HepG2 (cell line): ENCODE data around the gene ANKRD44. TPM values are rescaled to one million over a fixed set of nuclear protein-coding genes. Genes with fewer than 3 reads are reported as not detected.

Experiments used
- ATAC-seq: fragments of 200-7000 bp; cut with Tn5 transposase; 3 replicates; pipeline ENCODE4 v1.9.1; 2020; ENCODE audit warnings: mild to moderate bottlenecking, moderate library complexity
- BruUV-seq: library from RNA; stranded (reverse); fragments of 400-500 nt; replicated peaks from 2 replicates; lab custom pipeline; 2021; lab: Mats Ljungman, UMichigan
- CTCF ChIA-PET: fragments of 300-600 bp; formaldehyde crosslinking; extraction: SDS; loops from one replicate; lab custom pipeline; 2021; ENCODE audit warnings: low total read pairs, inconsistent platforms, low intra/inter-chr PET ratio; lab: Yijun Ruan, JAX
- POLR2A ChIA-PET: fragments of 350-600 bp; sonication (Branson Sonifier 250); formaldehyde crosslinking; loops from one replicate; lab custom pipeline; 2020; ENCODE audit warnings: antibody characterized with exemption, inconsistent platforms; lab: Yijun Ruan, JAX
- DNase-seq: peaks from one replicate; pipeline ENCODE4 v3.0.0-alpha.2; 2015; ENCODE audit warnings: low spot score
- FAIRE-seq: peaks from 3 replicates; lab custom pipeline; 2011; peaks lifted over from hg19 to GRCh38; lab: Jason Lieb, UNC
- H2AFZ ChIP-seq: one replicate; pipeline ENCODE4 v1.6.1; 2011; ENCODE audit warnings: low read length, inconsistent platforms
- H3K27ac ChIP-seq: fragments of 300-600 bp; 3 replicates; pipeline ENCODE4 v1.8.0; 2011; ENCODE audit warnings: mixed run types, mild to moderate bottlenecking, mixed read lengths, low read length, inconsistent platforms; ENCODE audit not compliant: insufficient read depth; ENCODE audit errors: extremely low read length
- H3K27me3 ChIP-seq, 2 experiments: fragments of 200-600 bp in 1 of 2; 2 replicates in 1 of 2; 3 replicates in 1 of 2; pipeline versions ENCODE4 v1.6.0 to v1.8.0; 2011; ENCODE audit warnings: low read length in 2 of 2, mild to moderate bottlenecking in 2 of 2, moderate library complexity in 2 of 2, inconsistent platforms in 1 of 2; ENCODE audit not compliant: insufficient read depth in 2 of 2, control insufficient read depth in 1 of 2
- H3K36me3 ChIP-seq, 2 experiments: fragments of 200-600 bp in 1 of 2; replicated peaks in 1 of 2; 2 replicates in 1 of 2; 3 replicates in 1 of 2; pipeline versions ENCODE4 v1.5.1 to v1.8.0; 2011; ENCODE audit warnings: low read length in 2 of 2, inconsistent platforms in 1 of 2; ENCODE audit not compliant: insufficient read depth in 2 of 2, control insufficient read depth in 1 of 2
- H3K4me1 ChIP-seq: 2 replicates; pipeline ENCODE4 v1.5.1; 2012; ENCODE audit warnings: low read length, inconsistent platforms; ENCODE audit not compliant: insufficient read depth
- H3K4me2 ChIP-seq: 2 replicates; pipeline ENCODE4 v1.6.0; 2011; ENCODE audit warnings: low read depth, low read length, inconsistent platforms
- H3K4me3 ChIP-seq, 3 experiments: fragments of 200-600 bp in 1 of 3; sonication (generic), shearing (Covaris generic) in 1 of 3; replicated peaks in 1 of 3; 2 replicates each; pipeline ENCODE4 v1.5.1; 2011 to 2016; ENCODE audit warnings: low read length in 3 of 3, inconsistent platforms in 2 of 3, low read depth in 2 of 3, mild to moderate bottlenecking in 2 of 3, control low read depth in 1 of 3, mixed read lengths in 1 of 3; ENCODE audit not compliant: insufficient read depth in 1 of 3
- H3K79me2 ChIP-seq: one replicate; pipeline ENCODE4 v1.6.1; 2011; ENCODE audit warnings: low read length, inconsistent platforms; ENCODE audit not compliant: insufficient read depth
- H3K9ac ChIP-seq: 2 replicates; pipeline ENCODE4 v1.6.0; 2011; ENCODE audit warnings: mild to moderate bottlenecking, low read depth, low read length, inconsistent platforms; ENCODE audit not compliant: insufficient read depth
- H3K9me3 ChIP-seq: 2 replicates; pipeline ENCODE4 v1.5.1; 2012; ENCODE audit warnings: mild to moderate bottlenecking, low read length
- H4K20me1 ChIP-seq: 2 replicates; pipeline ENCODE4 v1.6.0; 2011; ENCODE audit warnings: inconsistent platforms, mild to moderate bottlenecking, low read length, moderate library complexity; ENCODE audit not compliant: insufficient read depth
- ELF4 ChIP-seq: sonication (generic); formaldehyde crosslinking; IDR thresholded peaks from 2 replicates; pipeline ENCODE4 v1.5.0; 2020; ENCODE audit warnings: missing genetic modification reagents, mild to moderate bottlenecking, moderate library complexity, borderline replicate concordance
- HOXA7 ChIP-seq: sonication (generic); formaldehyde crosslinking; IDR thresholded peaks from 2 replicates; pipeline ENCODE4 v1.8.1; 2022; ENCODE audit warnings: mild to moderate bottlenecking, missing genetic modification reagents, moderate library complexity
- NR3C1 ChIP-seq: sonication (generic); formaldehyde crosslinking; IDR thresholded peaks from 2 replicates; pipeline ENCODE4 v1.4.0; 2020; ENCODE audit warnings: missing genetic modification reagents
- POLR2A ChIP-seq, 2 experiments: IDR thresholded peaks; 2 replicates each; pipeline ENCODE4 v1.6.1; 2011; ENCODE audit warnings: low read depth in 2 of 2, low read length in 2 of 2, mild to moderate bottlenecking in 1 of 2, moderate library complexity in 1 of 2; ENCODE audit not compliant: insufficient read depth in 1 of 2
- SIX4 ChIP-seq: sonication (generic); formaldehyde crosslinking; IDR thresholded peaks from 2 replicates; pipeline ENCODE4 v1.4.0; 2020; ENCODE audit warnings: missing genetic modification reagents
- ZKSCAN8 ChIP-seq: IDR thresholded peaks from 2 replicates; pipeline ENCODE4 v1.6.1; 2016; ENCODE audit warnings: borderline replicate concordance, missing genetic modification reagents, missing compliant biosample characterization
- ZNF274 ChIP-seq: sonication (generic); formaldehyde crosslinking; IDR thresholded peaks from 2 replicates; pipeline ENCODE4 v1.5.1; 2020; ENCODE audit warnings: mild to moderate bottlenecking, missing genetic modification reagents
- ZNF296 ChIP-seq: sonication (generic); formaldehyde crosslinking; conservative IDR thresholded peaks from 2 replicates; pipeline ENCODE4 v1.5.0; 2020; ENCODE audit warnings: mild to moderate bottlenecking, missing genetic modification reagents
- ZSCAN29 ChIP-seq: sonication (generic); formaldehyde crosslinking; conservative IDR thresholded peaks from 2 replicates; pipeline ENCODE4 v1.4.0; 2020; ENCODE audit warnings: mild to moderate bottlenecking, missing genetic modification reagents
- in situ Hi-C: cut with HindIII; loops from 2 replicates; pipeline ENCODE4 v1.10.0; 2017; ENCODE audit warnings: low pct_unique_long_range_greater_than_20kb; ENCODE audit not compliant: extremely low pct_ligation_motif_present
- intact Hi-C: fragments of 100-400 bp; cut with micrococcal nuclease; formaldehyde crosslinking; loops from one replicate; pipeline ENCODE4 v1.10.0; 2022; ENCODE audit not compliant: unreplicated experiment
- polyA plus RNA-seq, 8 experiments: library from polyadenylated mRNA; depleted of rRNA in 3 of 8; stranded (reverse) in 7 of 8; unstranded in 1 of 8; fragments of >200 nt; fragmentation: Illumina TruSeq in 4 of 8; extraction: Trizol in 4 of 8; gene quantifications; 2 replicates each; pipeline versions ENCODE4 v1.2.1 to v1.2.3, GENCODE V29; 2011 to 2016; ENCODE audit warnings: low read depth in 4 of 8, missing spikeins in 1 of 8, mixed read lengths in 1 of 8; ENCODE audit not compliant: insufficient read depth in 1 of 8
- total RNA-seq, 5 experiments: library from RNA; depleted of rRNA; stranded (reverse); fragments of >200 nt; fragmentation: Illumina TruSeq; extraction: Trizol; gene quantifications; 2 replicates each; pipeline ENCODE4 v1.2.3, GENCODE V29; 2016; ENCODE audit warnings: low read depth in 1 of 5
- TF ChIP-seq, protein P1 (sequence below): IDR thresholded peaks from 2 replicates; pipeline ENCODE4 v1.6.1; 2016; ENCODE audit warnings: low read depth, control low read depth

The ANKRD44 gene
- total and polyA plus RNA-seq, 2 of the 13 experiments (the other 11 are each of a cell fraction or from before 2014, with no cell fraction given), result 0.04 to 0.11 TPM

DNA sequence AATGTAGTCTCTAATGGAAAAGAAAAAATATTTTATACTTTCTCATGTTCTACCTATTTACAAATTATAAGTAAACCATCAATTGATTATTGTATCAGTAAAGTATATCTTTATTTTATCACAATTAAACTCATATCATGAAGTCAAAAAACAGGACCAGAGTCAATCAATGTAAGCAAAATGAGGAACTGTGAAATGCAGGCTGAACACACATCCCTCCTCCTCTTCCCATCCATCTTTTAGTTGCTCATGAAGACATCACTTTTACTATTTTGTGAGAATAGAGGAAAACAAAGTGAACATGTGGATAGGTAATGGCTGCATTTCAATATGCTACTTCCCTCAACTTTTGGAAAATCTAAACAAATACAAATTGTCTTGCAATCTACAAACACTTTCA lies 195.3 kb downstream of the ANKRD44 start:
- Histone ChIP-seq H3K27me3 (peaks cover 0 to 4% of the 10 kb centered on the region in 2 experiments; a peak in 1 of 5 replicates), H2AFZ (no peak overlapping the region), H3K9ac (no peak overlapping the region), H3K9me3 (no peaks in the 10 kb centered on the region), H4K20me1 (no peaks in the 10 kb centered on the region), H3K27ac (no peak overlapping the region), H3K79me2 (no peaks in the 10 kb centered on the region), H3K4me2 (no peak overlapping the region), H3K36me3 (no peaks in the 10 kb centered on the region), H3K4me3 (no peak overlapping the region), H3K4me1 (no peaks in the 10 kb centered on the region)
- no peak for DNase-seq
- BruUV-seq, result no TSS peak
- TF ChIP-seq ZSCAN29, result no peak
- no peak for TF ChIP-seq POLR2A (IDR thresholded peaks at IDR 0.05; ENCODE audit: insufficient read depth in 1 of 2, low read depth in 2 of 2, low read length in 2 of 2)
- TF ChIP-seq ELF4 (CRISPR knock-in tag), result no peak
- TF ChIP-seq ZKSCAN8 (CRISPR knock-in tag), result no peak
- TF ChIP-seq ZNF274, result no peak
- no peak for TF ChIP-seq ZNF296
- TF ChIP-seq, protein P1, sequence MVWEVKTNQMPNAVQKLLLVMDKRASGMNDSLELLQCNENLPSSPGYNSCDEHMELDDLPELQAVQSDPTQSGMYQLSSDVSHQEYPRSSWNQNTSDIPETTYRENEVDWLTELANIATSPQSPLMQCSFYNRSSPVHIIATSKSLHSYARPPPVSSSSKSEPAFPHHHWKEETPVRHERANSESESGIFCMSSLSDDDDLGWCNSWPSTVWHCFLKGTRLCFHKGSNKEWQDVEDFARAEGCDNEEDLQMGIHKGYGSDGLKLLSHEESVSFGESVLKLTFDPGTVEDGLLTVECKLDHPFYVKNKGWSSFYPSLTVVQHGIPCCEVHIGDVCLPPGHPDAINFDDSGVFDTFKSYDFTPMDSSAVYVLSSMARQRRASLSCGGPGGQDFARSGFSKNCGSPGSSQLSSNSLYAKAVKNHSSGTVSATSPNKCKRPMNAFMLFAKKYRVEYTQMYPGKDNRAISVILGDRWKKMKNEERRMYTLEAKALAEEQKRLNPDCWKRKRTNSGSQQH (CRISPR knock-in tag), result no peak
- TF ChIP-seq SIX4 (CRISPR knock-in tag), result no peak
- TF ChIP-seq HOXA7 (CRISPR knock-in tag), result no peak
- TF ChIP-seq NR3C1 (CRISPR knock-in tag), result no peak
- ChIA-PET CTCF (no interaction called here), POLR2A (no interaction called here)
- no peak for ATAC-seq
- in situ Hi-C loops, result loop anchor here (10.0 kb wide), 1 partner anchor 249 kb away; no protein-coding TSS in a partner anchor
- FAIRE-seq, result no peak
- intact Hi-C loops, result loop anchor here (2.0 kb wide), 1 partner anchor 663 kb away; no protein-coding TSS in a partner anchor
